ENCODE data around the gene SCAPER.
A peak's percentile ranks its signal among the peaks of the same experiment; 100 is the strongest.
"Not testable (repeated sequence)": the region's sequence is repeated elsewhere in the genome, so short reads cannot be mapped to it uniquely, and the experiment has no call there.

Gene SCAPER

DNA sequence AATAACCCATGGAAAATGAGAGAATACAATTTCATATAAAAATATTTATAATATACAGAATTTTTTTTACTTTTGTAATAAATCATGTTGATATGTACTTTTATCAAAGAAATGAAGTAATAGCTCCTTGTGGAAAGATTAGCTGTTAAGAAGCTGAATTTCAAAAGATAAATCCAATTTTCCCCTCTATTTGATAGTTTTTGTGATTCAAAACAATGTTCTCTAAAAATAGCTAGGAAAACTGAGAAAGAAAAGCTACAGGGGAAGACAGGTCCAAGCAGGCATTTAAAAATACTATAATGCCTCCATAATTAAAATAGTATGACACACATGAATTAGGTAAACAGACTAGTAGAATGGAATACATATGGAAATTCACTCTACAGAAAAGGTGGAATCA lies 44.9 kb downstream of the SCAPER start:
- DNase-seq, result no peak

DNA sequence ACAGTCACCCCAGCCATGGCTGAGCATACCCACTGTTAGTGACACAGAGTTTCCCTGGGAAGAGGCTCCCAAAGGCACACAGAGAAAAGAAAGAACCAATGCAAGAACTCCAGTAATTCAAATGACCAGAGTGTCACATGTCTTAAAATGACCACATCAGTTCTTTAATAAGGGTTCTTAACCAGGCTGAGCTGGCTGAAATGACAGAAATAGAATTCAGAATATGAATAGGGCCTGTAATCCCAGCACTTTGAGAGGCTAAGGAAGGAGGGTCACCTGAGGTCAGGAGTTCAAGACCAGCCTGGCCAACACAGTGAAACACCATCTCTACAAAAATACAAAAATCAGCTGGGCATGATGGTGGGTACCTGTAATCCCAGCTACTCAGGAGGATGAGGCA lies 54.8 kb downstream of the SCAPER start:
- not testable (repeated sequence) for DNase-seq

DNA sequence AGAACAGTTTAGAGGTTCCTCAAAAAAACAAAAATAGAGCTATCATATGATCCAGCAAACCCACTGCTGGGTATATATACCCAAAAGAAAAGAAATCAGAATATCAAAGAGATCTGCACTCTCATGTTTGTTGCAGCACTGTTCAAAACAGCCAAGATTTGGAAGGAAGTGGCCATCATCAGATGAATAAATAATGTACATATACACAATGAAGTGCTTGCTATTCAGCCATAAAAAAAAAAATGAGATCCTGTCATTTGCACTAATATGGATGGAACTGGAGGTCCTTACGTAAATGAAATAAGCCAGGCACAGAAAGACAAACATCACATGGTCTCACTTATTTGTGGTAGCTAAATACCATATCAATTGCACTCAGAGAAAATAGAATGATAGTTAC lies 58.4 kb downstream of the SCAPER start:
- DNase-seq, result no peak

DNA sequence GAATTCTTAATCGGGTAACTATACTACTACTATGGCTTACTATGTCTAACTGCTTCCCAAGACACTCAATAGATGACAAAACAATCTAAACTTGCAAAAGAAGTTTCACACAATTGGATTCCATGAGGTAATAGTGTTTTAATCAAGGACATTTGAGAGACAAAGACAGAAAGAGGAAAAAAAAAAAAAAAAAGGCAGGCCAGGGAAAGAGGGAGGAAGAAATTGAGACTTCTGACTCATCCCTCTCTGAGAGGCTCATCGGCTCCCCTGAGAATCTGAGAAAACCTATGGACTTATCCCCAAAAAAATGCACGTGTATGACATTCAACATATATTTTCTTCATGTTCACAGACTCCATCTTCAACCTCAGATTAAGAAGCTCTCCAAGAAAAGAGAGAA lies 61.0 kb downstream of the SCAPER start:
- DNase-seq, result no peak

DNA sequence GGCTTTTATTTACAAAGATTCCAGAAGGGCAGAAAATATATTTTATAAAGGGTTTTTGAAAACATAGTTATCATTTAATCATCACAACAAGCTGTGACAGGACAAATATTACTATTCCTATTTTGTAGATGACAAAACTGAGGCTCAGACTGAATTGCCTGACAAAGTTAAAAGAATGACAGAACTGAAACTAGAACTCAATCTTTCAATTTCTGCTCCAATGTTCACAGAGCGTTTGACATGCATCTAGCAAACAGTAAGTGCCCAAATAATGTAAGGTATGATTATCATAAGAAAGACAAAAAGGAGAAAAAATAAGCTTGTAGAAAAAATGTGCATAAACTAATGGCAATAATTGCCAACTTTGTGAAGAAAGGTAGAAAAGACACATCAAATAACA lies 61.9 kb downstream of the SCAPER start:
- DNase-seq, result no peak

DNA sequence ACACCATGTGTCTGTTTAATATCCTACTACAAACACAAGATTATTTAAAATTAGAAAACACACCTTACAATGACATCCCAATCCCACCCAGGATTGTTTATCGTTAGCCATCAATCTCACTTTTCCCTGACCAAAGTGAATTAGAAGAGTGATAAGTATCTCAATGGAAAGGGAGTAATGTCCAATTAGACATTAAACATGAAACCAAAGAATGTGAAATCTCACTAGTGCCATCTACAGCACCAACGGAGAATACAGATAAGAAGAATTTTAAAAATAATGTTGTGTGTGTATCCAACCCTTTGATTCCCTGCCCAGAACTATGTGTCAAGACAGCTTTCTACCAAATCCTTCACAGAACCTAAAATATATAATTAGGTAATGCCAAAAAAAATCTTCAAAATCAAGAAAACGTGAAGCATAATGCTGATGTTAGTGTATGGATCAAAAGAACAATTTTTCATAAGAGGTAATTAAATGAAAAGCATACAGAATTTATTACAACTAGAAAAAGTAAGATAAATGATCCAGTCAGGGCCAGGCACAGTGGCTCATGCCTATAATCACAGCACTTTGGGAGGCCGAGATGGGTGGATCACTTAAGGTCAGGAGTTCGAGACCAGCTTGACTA lies 64.2 kb downstream of the SCAPER start:
- DNase-seq, result no peak

DNA sequence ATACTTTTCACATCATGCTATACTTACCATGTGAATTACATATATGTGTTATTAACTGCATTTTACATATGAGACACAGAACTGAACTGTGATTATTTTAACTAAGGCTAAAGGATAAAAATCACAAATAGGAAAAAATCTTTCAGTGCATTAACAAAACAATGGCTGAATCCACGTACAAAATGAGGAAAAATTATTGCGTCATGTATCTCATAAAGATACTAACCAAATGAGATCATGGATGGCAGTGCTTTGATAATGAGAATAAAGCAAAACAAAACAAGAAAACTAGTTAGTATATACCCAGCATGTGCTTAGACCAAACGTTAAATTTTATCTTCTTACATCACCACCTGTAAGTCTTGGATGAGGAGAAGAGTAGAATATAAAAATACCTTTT lies 66.0 kb downstream of the SCAPER start:
- no peak for DNase-seq

DNA sequence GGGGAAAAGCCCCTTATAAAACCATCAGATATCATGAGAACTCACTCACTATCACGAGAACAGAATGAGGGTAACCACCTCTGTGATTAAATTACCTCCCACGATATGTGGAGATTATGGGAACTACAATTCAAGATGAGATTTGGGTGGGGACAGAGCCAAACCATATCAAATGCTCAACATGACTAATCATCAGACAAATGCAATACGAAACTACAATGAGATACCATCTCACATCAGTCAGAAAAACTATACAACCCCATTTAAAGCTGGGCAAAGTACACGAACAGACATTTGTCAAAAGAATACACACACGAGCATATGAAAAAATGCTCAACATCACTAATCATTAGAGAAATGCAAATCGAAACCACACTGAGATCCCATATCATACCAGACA lies 67.7 kb downstream of the SCAPER start:
- no peak for DNase-seq

DNA sequence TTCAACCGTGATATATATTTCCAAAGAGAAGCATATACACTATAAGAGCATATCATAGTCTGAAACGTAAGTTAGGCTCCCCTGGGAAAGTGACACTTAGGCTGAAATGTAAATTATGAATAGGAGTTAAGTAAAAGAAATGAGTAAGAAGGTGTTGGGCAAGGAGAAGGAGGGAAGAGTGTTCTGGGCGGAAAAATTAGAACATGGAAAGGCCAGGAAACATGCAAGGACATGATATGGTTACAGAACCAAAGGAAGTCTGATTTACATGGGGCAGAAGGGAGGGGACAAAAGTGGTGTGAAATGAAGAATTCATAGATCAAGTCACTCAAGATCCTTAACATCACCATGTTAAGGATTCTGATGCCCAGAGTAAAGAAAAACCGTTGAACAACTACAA lies 75.2 kb downstream of the SCAPER start:
- DNase-seq, result no peak

DNA sequence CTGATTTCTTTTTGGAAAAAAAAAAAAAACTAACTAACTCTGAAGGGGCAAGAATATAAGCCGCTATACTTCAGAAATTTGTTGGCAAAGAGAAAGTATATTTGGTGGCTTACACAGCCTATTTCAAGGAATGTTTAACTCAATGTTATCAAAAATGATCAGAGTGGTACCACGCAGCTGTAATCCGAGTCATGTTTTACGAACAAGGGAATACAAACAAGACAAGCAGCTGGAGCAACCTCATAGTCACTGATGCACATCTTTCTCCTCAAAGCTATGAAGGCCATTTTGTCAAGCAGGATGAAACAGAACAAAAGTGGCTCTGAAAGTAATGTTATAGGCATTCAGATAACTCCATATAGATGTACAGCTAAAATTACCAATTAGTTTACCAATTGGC lies 81.2 kb downstream of the SCAPER start:
- peak; percentile 32 for DNase-seq

DNA sequence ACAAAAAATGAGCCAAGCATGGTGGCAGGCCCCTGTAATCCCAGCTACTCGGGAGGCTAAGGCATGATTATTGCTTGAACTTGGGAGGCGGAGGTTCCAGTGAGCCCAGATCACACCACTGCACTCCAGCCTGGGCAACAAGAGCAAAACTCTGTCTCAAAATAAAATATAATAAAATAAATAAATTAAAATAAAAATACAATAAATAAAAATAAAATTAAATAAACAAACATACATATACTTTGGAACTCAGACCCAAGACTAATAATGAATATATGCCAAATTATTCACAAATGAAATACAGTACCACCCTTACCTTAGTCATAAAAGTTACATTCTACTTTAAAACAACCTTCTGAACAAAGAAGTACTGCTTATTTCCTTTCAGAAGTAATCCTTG lies 81.8 kb downstream of the SCAPER start:
- DNase-seq, result no peak

DNA sequence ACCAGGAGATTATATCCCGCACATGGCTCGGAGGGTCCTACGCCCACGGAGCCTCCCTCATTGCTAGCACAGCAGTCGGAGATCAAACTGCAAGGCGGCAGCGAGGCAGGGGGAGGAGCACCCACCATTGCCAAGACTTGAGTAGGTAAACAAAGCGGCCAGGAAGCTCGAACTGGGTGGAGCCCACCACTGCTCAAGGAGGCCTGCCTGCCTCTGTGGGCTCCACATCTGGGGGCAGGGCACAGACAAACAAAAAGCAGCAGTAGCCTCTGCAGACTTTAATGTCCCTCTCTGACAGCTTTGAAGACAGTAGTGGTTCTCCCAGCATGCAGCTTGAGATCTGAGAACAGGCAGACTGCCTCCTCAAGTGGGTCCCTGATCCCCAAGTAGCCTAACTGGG lies 86.2 kb downstream of the SCAPER start:
- not testable (repeated sequence) for DNase-seq

DNA sequence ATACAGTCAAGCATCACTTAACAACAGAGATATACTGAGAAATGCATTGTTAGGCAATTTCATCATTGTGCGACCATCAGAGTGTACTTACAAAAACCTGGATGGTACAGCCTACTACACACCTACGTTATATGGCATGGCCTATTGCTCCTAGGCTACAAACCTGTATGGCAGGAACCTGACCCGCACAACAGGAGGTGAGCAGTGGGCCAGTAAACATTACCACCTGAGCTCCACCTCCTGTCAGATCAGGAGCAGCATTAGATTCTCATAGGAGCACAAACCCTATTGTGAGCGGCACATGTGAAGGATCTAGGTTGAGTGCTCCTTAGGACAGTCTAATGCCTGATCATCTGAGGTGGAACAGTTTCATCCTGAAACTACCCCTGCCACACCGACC lies 89.7 kb downstream of the SCAPER start:
- DNase-seq, result no peak

DNA sequence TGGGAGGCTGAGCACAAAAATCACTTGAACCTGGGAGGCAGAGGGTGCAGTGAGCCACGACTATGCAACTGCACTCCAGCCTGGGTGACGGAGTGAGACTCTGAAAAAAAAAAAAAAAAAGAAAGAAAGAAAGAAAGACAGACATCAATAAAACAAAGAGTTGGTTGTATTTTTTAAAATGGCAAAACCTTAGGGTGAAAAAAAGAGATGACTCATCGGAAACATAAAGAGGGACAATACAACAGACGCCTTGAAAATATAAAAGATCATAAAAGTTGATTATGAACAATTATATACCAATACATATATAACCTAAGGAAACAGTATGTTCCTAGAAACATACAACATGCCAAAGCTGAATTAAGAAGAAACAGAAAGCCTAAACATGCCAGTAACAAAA lies 92.8 kb downstream of the SCAPER start:
- no peak for DNase-seq

DNA sequence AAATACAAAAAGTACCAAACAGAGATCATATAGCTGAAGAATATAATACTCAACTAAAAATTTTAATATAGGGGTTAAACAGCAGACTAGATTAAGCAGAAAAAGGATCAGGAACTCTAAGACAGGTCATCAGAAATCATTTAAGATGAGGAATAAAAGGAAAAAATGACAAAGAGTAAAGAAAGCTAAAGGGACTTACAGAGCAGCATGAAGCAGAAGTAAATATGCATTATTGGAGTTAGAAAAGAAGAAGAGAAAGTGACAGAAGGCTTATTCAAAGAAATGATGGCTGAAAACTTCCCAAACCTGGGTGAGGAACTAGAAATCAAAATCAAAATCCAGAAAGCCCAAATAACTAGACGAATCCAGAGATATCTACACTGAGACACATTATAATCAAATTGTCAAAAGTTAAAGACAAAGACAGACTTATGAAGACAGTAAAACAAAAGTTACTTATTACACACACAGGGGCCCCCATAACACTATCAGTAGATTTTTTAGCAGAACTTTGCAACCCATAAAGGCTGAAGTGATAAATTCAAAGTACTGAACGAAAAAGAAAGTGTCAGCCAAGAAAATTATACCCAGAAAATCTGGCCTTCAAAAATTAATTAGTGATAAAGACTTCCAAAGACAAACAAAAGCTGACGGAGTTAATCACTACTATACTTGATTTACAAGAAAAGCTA lies 95.6 kb downstream of the SCAPER start:
- no peak for DNase-seq

DNA sequence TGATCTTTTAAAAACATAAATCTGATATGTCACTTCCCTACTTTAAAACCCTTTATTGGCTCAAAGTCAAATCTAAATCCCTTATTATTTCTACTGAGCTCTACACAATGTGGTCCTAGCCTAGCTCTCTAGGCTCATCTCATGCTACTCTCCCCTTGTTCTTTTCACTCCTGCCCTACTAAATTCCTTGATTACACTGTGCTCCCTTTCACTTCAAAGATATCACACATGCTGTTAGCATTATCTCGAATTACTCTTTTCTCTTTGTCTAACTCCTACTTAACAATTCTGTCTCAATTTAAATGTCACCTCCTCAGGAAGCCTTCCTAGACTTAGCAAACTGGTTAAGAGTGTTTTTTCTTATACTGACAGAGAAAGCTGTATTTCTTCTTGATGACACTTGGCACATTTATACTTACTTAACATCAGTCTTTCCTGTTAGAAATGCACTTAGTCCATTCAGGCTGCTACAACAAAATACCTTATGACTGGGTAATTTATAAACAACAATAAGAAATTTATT lies 102.0 kb downstream of the SCAPER start:
- DNase-seq, result no peak

DNA sequence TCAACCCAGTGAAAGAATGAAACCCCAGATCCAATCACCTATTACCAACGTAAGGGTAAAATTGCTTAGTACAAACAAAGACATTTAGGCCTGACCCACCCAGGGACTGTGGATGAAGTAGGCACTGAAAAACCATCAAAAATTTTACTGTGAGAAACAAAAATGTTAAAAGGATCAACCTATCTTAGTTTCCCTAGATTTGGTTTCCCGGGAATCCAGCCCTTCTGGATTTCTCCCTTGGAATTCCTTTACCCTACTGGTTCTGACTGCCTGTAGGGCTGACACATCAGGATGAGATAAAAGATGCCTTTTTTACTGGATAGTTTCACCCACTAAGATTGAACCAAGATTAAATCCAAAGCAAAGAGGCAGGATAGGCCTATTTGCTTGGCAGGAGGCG lies 102.7 kb downstream of the SCAPER start:
- DNase-seq, result no peak

DNA sequence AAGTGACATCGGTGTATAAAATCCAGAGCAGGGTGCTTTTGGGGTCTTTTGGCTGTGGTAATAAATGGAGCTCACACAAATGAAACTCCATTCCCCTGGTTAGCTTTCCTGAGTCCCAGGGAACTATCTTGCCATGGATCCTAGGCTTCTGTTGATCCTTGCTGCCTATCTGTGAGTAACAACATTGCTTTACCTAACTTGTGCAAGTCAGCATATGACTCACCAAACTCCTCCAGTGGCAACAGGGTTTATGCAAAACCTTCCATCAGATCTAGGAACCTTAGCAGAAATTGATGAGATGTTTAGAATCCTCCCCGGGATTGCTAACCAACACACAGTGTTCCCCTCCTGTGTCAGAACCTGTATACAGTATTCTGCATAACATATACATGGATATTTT lies 105.4 kb downstream of the SCAPER start:
- no peak for DNase-seq

DNA sequence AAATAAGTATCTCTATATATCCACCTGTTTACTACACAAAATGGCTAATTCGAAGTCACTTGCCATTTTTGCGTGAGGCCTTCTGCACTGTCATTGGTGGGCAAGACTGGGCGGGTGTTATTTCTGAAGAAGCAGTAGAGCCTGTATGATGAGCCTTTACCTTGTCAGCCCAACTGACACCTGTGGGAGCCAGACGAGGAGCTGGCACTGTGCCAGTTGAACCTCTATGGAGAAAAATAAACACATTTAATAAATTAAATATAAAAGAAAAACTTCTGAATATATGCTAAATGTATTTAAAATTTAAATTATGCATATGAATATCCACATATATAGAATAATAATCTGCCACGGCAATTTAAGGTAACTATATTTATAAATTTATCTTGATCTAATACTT lies 109.9 kb downstream of the SCAPER start:
- no peak for DNase-seq

DNA sequence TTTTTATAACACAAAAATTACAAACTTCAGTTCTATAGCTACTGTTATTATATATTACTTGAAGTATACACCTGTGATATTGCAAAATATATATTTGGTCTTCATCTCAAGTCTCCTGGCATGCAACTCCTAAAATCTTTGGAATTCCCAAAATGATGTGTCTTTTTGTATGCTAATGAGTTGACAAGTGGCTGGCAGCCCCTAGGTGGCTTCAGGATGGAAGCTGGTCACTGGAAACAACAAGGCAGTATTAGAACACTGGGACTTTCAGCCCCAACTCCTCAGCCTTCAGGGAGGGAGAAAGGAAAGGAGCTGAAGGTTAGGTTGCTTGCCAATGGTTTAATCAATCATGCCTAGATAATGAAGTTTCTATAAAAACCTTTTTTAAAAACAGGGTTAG lies 112.0 kb downstream of the SCAPER start:
- DNase-seq, result no peak

DNA sequence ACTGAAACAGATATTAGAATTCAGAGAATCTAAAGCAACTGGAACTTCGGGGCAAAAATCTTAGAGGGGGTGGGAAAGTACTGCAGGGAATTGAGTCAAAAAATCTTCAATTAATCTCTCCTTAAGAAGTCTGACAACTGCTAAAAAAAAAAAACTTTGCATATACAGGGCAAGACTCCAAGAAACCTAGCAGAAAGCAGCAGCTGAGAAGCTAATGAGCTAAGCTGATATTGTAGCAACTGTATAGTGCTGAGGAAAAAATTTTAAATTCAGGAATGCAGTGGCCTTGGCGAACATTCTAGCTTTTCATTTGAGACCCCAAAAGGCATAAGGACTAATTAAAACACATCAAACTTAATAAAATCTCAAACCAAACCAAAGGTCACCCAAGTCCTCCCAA lies 113.6 kb downstream of the SCAPER start:
- no peak for DNase-seq

DNA sequence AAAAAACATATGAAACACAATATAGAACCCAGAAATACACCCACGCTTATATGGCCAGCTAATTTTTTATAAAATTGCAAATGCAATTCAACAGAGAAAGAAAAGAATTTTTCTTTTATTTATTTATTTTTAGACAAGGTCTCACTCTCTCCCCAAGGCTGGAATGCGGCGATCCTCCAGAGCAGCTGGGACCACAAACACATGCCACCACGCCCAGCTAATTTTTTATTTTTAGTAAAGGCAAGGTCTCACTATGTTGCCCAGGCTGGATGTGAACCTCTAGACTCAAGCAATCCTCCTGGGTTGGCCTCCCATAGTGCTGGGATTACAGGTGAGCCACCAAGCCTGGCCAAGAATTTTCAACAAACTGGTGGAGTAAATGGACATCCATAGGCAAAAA lies 117.9 kb downstream of the SCAPER start:
- DNase-seq, result no peak

DNA sequence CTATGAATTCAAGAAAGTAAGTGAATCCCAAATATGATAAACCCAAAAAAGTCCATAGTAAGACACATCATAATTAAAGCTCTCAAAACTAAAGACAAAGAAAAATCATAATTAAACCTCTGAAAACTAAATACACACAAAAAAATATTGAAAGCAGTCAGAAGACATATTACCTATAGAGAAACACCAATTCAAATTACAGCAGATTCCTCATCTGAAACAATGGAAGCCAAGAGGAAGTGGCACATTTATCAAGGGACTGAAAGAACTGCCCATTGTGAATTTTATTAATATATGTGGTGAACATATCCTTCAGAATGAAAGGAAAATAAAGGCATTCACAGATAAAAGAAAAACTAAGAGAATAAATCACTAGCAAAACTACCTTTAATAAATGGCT lies 128.2 kb downstream of the SCAPER start:
- no peak for DNase-seq

DNA sequence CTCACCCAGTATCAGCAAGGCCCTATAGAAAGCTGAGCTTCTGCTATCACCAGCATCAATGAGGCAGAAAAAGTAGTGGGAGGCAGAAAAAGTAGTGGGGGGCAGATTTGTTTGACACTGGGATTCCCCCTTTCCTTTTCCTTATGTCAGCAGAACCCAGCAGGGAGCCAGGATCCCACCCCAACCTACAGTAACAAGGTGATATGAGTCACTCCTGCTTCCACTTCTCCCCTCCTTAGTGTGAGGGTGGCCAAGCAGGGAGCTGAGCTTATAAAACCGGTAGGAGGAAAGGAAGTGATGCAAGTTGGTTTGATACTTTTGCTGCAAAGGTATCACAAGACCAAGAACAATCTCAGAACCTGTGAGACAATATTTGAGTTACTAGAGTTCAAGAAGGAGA lies 128.7 kb downstream of the SCAPER start:
- DNase-seq, result no peak

DNA sequence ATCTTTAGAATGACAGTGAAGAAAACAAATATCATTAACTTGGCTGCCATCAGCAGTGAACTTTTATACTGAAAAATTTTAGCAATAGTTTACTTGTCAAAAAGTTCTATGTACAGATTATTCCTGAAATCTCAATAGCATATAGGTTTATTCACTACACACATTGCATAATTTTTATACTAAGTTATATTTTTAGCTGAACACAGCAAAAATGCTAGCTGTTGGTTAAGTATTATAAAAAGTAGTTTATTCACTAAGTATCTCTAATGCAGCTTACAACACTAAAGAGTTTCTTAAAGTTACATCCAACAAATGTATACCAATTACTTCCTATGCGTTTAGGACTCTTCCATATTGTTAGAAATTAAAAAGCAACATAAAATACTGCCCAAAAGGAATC lies 131.9 kb downstream of the SCAPER start:
- DNase-seq, result no peak

Measured in NCI-H2107 (cell line).